Measurements from ENCODE around the gene PRSS35.
A peak's percentile ranks its signal among the peaks of the same experiment; 100 is the strongest.
"Not testable (repeated sequence)": the region's sequence is repeated elsewhere in the genome, so short reads cannot be mapped to it uniquely, and the experiment has no call there.

Gene PRSS35, protein sequence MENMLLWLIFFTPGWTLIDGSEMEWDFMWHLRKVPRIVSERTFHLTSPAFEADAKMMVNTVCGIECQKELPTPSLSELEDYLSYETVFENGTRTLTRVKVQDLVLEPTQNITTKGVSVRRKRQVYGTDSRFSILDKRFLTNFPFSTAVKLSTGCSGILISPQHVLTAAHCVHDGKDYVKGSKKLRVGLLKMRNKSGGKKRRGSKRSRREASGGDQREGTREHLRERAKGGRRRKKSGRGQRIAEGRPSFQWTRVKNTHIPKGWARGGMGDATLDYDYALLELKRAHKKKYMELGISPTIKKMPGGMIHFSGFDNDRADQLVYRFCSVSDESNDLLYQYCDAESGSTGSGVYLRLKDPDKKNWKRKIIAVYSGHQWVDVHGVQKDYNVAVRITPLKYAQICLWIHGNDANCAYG

DNA sequence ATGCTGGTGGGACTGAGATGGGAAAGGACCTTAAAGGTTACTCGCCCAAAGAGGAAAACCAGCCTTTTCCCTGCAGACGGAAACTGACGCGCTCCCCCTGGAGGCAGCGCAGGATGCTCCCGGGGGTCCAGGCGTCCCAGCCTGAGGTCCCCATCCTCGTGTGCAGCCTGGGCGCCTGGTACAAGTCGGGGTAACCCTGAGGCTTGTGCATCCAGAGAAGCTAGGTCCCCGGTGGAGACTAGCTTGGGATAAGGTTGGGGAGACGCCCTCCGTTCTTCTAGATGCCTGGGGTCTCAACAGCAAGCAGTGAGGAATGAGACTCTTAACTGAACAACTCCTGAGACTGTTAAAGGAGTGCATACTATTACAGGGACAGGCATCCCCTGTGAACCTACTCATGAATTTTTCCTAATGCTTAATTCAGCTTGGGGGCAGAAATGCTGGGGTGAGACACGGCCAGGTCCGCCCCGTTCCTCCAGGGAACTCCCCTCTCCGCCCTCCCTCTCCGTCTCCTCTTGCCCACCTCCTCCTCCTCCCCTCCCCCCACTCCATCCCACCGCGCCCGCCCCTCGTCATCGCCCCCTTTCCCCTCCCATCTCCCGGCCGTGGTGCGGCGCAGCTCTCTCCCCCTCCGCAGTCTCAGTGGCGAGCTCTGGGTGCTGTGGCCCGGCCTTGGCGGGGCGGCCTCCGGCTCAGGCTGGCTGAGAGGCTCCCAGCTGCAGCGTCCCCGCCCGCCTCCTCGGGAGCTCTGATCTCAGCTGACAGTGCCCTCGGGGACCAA is at the start of gene PRSS35:
TSS of gene PRSS35 (plus strand) at position 634 of the 781 bp plus-strand sequence. CDS start 10,908 bp downstream, outside the sequence.
- peak; percentile 36 for DNase-seq (ENCODE audit: low spot score)

DNA sequence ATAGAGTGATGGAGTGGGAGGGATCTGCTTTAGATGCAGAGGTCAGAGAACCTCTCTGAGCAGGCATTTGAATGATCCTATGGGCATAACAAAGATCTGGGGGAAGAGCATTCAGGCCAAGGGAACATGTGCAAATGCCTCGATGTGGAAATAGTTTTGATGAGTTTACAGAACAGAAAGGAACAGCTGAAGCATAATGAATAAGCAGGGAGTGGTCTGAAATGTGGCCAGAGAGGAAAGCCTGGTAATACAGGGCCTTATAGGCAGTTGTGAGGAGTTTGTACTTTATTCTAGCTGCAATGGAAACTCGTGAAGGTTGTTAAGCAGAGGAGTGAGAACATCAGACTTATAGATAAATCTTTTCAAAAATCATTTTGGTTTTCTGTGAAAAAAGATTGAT is 48.4 kb upstream of the PRSS35 start:
- no peak for DNase-seq (ENCODE audit: low spot score)

DNA sequence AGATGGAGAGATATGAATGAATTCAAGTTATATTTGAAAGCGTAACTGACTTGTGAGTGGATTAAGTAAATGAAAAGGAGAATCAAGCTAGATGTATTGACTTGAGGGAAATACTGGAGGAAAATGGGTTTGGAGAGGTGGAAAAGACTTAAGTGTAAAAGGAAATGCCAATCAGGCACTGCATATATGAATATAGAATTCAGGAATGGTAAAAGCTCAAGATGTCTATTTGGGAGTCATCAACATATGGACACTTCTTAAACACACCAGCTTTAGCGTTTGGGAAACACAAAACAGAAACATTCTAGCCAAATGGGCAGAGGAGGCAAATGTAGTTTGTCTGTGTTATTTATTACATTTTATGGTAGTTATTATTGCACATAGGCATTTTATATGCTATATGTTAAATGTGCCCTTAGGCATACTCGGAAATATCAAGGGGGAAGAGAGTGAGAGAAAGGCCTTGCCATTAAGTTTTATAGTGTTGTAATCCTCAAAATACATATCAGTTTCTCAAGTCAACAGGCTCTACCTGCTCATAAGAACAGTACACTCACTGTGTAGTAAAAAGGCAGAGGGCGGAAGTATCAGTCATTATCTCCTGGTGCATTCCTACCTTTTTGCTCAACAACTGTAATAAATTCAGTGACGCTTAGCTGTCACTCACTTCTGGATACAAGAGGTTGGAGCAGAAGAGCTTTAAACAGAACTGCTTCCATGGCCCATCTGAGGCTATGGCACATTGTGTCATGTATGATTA is 47.8 kb upstream of the PRSS35 start:
- no peak for DNase-seq (ENCODE audit: low spot score)

DNA sequence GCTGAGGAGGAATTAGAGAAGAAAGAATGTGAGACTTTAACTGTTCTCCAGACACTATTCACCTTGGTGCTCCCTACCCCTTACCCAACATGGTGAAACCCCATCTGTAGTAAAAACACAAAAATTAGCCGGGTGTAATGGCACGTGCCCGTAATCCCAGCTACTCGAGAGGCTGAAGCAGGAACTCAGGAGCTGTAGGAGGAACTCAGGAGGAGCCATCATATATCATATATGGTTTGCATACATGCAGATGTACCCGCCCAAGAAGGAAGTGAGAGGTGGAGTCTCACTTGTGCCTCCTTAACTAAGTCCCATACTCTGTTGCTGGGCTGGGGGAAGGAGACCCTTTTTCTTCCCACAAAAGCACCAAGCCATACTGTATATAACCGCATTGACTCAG is 46.0 kb upstream of the PRSS35 start:
- DNase-seq (ENCODE audit: low spot score): no peak

DNA sequence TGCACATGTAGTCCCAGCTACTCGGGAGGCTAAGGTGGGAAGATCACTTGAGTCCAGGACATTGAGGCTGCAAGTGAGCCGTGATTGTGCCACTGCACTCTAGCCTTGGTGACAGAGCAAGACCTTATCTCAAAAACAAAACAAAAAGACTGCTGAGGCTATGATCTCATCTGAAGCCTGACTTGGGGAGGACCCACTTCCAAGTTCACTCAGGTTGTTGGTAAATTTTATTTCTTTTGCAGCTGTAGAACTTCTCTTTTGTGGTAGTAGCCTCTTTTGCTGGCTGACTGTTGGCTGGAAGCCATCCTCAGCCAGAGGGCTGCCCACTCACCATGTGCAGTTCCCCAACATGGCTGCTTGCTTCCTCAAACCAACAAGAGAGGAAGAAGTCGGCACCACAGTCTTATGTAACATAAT is 44.7 kb upstream of the PRSS35 start:
- DNase-seq (ENCODE audit: low spot score): peak; percentile 59

DNA sequence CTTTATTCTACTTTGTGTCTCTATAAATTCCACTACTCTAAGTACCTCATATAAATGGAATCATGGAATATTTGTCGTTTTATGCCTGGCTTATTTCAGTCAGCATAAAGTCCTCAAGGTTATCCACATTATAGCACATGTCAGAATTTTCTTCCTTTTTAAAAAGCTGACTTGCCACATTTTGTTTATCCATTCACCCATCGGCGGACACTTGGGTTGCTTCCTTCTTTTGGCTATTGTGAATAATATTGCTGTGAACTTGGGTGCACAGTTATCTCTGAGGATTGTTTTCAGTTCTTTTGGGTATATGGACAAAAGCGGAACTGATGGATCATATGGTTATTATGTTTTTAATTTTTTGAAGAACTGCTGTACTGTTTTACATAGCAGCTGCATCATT is 42.3 kb upstream of the PRSS35 start:
- DNase-seq (ENCODE audit: low spot score): no peak

DNA sequence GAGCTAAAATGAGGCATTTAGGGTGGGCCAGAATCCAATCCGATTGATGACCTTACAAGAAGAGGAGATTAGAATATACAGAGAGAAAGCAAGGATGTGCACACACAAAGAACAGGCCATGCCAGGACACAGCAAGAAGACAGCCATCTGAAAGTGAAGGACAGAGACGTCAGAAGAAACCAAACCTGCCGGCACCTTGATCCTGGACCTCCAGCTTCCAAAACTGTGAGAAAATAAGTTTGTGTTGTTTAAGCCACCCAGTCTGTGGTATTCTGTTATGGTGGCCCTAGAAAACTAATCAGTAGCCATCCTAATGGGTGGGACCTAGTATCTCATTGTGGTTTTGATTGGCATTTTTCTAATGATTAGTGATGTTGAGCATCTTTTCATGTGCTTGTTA is 41.7 kb upstream of the PRSS35 start:
- no peak for DNase-seq (ENCODE audit: low spot score)

DNA sequence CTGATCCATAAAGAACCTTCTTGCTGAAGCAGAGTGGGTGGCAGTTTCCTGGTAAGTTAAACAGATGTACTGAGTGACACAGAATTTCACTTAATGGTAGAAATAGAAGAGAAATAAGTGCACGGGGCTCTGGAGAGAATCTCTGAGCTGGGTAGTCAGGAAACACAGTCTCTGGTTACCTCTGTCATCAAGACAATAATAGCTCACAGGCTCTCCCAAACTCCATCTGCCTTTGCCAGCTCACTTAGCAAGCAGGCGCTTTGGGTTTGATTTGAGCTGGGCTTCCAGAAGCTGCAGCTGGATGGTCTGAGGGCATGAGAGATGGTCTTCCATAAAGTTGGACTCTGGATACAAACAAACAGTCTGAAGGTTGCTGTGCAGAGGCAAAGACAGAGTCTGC is 39.6 kb upstream of the PRSS35 start:
- no peak for DNase-seq (ENCODE audit: low spot score)

DNA sequence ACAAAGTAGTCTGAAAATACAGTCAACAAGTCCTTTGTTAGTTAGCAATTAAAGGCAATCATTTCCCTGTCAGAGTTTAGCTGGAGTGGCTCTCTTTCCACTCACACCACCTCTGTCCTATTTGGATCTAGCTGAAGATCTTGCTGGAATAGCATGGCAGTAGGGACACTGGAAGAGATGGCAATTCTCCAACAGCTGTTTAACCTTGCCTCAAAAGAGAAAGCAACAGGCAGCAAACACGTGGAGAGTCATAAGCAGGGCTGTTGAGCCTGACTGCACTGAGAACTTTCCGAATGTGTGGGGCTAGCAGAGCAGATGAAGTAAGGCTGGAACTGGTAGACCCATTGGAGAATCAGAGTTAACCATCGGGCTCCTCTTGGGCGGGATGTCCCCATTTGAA is 38.0 kb upstream of the PRSS35 start:
- peak; percentile 10 for DNase-seq (ENCODE audit: low spot score)

DNA sequence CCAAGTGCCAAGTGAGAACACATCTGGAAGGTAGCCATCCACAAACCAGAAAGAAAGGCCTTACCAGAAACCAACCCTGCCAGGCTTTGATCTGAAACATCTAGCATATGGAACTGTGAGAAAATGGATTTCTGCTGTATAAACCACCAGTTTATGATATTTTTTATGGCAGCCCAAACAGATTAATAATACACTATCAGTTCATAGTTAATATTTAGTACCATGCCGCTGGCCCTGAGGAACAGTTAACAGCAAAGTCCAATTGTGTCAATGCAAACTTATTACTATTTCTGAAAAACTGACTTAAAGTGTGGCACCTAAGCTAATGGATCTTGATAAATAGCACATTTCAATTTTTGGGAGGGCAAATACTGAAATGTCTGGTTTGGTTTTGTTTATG is 35.4 kb upstream of the PRSS35 start:
- no peak for DNase-seq (ENCODE audit: low spot score)

DNA sequence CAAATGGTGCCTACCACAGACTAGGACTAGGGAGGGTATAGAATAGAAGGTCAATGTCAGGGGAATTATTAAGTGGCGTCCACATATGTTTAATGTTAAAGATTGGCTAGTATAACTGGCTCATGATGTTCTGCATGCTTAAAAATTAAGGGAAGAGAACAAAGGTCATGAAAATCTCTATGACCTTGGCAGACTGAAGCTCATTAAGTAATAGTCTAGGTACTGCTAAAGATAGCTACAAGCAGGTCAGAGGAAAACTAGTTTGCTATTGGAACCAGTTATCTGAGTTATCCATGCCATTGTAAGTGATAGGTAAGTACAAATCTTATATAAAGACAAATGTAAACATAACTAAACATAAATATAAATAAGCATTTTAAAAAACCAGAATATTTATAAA is 32.9 kb upstream of the PRSS35 start:
- no peak for DNase-seq (ENCODE audit: low spot score)

DNA sequence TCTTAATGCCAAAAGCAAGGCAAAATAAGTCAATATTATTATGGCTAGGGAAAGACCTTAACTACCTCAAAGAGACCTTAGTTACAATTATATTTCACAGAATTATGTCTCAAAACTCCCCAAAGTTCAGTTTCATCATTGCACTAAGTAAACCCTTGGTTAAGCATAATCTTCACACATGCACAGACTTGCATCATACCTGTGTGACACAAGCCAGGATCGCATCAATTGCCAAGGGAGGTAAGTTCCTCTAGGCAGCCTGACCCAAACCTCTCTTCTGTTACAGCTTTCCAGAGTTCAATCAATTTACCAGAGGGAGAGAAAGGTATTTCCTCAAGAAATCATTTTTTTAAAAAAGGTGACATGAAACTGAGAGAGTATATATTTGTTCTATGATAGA is 31.9 kb upstream of the PRSS35 start:
- DNase-seq (ENCODE audit: low spot score): no peak

DNA sequence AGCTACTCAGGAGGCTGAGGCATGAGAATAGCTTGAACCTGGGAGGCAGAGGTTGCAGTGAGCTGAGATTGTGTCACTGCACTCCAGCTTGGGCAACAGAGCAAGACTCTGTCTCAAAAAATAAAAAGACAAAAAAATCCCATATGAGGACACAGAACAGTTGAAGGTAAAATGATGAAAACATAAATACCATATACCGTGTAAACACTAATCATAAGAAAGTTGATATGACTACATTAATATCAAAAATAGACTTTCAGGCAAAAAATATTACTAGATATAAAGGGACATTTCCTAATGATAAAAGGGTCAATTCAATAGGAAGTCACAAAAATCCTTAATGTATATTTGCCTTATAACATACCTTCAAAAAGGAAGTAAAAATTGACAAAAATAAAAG is 30.4 kb upstream of the PRSS35 start:
- DNase-seq (ENCODE audit: low spot score): not testable (repeated sequence)

DNA sequence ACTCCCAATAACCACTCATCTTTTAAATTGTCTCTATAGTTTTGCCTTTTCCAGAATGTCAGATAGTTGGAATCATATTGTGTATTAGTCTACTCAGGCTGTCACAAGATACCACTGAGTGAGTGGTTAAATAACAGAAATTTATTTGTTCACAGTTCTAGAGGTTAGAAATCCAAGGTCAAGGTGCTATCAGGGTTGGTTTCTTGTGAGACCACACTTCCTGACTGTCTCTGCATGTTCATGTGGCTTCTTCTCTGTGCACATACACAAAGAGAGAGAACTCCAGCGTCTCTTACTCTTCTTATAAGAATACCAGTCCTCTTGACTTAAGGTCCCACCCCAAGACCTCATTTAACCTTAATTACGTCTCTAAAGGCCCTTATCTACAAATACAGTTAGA is 23.9 kb upstream of the PRSS35 start:
- DNase-seq (ENCODE audit: low spot score): no peak

DNA sequence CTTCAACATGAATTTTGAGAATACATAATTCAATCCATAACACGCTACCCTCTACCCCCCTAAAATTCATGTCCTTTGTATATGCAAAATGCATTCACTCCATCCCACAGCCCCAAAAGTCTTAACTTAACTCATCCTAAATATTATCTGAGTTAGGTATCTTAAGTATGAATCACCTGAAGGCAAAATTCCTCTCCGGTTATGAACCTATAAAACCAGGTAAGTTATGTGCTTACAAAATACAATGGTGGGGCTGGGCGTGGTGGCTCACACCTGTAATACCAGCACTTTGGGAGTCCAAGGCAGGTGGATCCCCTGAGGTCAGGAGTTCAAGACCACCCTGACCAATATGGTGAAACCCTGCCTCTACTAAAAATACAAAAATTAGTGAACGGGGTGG is 23.5 kb upstream of the PRSS35 start:
- no peak for DNase-seq (ENCODE audit: low spot score)

DNA sequence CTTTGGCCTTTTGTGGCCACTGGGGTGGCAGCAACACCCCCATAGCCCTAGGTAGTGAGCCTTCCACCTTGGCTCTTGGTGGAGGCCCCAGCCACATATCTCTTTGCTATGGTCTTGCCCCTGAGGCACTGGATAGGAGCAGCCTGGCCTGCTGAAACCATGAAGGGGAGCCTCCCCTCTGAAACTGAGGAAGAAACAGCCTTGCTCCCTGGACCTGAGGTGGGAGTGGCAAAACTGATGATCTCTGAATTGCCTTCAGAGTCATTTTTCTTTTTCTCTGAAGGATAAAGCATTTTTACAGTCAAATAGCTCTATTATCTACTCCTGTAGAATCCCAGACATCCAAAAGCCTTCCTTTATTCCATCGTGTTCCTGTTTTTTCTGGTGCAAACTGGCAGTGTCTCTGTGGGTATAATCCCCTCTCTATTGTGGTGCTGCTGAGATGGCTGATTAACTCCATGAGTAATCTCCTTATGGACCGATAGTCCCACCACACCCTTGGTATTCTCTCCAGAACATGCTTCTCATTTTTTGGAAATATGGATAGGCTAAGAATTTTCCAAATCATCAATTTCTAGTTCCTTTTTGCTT is 22.0 kb upstream of the PRSS35 start:
- no peak for DNase-seq (ENCODE audit: low spot score)

DNA sequence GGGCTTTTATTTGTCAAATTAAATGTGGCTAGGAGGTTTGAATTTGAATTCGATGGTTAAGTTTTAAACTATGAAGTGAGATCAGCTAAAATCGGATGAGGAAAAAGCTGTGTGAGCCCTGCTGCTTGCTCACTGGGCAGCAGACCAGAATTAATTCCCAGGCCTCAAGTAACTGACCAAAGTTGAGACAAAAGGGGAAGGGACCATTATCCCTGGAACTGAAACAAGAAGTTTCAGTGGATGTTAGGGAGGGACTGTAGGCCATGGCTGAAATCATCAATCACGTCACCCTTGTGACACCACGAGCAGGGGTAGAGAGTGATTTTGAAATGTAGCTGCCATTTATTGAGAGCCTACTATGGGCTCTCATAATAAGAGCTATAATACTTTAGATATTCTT is 7.0 kb upstream of the PRSS35 start:
- no peak for DNase-seq (ENCODE audit: low spot score)

DNA sequence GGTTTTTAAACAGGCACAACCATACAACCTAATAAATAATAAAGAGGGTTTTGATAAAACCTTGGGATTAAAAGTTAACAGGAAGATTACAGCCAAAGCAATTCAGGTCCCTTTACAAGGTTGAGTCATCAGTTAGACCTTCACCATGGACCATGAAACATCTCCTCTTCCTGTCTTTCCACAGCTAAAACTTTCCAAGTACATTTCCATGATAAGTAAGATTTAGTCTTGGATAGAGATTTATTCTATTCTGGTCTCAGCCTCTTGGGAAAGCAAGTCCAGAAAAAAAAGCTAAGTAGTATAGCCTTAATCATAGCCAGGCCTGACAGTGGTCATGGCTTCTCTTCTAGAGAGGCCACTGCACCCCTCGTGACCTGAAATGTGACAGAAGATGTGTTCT is 2.9 kb upstream of the PRSS35 start:
- no peak for DNase-seq (ENCODE audit: low spot score)

DNA sequence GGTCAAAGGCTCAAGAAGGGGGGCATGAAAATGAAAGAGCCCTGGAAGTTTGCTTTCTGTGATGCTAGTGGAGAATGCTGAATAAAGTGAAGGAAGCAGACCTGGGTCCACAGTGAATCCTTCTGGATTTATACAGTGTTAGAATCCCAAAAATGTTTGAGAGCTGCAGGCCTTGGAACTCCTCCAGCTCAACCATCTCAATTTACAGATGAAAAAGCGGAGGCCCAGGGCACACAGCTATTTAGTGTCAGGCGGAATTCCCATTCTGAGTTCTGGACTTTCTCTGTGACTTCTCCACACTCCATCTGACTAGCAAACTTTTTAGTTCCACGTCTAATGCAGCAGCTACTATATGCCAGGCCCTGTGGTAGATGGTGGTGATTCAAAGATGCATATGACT is 1.5 kb upstream of the PRSS35 start:
- no peak for DNase-seq (ENCODE audit: low spot score)

DNA sequence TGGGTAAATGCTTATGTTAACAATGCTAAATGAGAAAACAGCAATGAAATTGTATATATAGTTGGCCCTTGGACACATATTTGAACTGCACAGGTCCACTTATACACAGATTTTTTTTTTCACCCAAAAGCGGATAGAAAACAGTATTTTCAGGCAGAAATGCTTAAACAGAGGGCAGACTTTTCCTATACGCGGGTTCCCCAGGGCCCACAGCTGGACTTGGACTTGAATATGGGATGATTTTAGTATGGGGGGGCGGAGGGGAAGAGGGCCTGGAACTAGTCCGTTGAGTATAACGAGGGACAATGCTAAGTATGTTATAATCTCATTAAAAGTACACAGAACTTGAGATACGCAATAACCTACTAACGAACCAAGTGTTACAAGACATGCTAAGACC is 1.1 kb upstream of the PRSS35 start:
- no peak for DNase-seq (ENCODE audit: low spot score)

DNA sequence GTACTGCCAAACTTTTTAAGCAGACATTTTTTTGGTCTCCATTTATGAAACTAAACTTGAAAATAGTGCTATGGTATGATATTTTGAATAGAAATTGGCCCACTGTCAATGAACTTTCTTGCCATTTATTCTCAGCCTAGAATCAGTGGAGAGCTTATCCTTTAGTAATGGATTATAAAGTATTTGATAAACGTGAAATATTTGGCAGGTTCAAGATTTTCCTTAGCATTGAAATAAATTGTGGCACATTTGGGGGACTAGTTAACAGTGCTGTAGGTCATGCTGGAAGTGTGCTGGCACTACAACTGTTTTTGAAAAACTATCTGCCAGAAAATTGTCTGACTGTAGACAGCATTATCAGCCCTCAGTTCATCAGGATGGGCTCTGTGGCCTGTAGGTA is 2.1 kb downstream of the PRSS35 start:
- no peak for DNase-seq (ENCODE audit: low spot score)

DNA sequence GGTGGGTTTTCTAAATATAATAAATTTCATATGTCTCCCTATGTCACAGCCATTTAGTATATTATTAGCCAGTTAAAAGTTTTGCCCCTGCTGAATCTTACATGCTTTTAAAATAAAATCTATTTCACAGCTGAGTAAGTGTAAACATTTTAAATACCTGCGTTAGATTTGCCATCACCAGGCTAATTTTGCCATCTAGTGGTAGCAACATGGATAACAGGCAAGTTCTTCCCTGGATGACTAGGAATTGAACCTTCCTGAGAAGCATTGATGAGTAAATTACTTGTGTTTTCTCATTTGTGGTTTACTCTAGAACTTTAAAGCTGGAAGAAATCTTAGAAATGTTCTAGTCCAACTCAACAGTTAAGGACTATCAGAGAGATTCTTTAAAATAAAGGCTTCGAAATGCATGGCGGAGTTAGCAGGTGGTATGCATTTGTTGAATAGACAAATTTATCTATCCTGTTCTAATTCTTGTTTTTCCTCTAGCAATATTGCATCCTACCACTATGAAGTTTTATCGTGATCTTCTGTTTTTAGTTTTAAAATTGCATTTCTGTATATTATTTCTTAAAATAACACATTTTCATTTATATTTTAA is 2.6 kb downstream of the PRSS35 start:
- DNase-seq (ENCODE audit: low spot score): peak; percentile 51

All from globus pallidus (tissue), 1 donor.